ENCODE results near the gene DLG2. TPM values are rescaled to one million over a fixed set of nuclear protein-coding genes. Genes with fewer than 3 reads are reported as not detected.

The DLG2 gene
- total and polyA plus RNA-seq, 12 donors = 1.0 to 14.8 (median 7.4) TPM

GRCh38 chr11:83976086-83976485 lies 1651.1 kb downstream of the DLG2 start:
- H3K27me3 ChIP-seq = no peaks in the 10 kb centered on the region
- H3K27ac ChIP-seq = no peak overlapping the region
- no peak overlapping the region for H3K4me3 ChIP-seq
- H3K4me1 ChIP-seq = peaks cover 0 to 5% (median 0%) of the 10 kb centered on the region in 9 donors
- no peak for TF ChIP-seq CTCF (IDR thresholded peaks at IDR 0.05)
- H3K36me3 ChIP-seq = no peaks in the 10 kb centered on the region
- no peaks in the 10 kb centered on the region for H3K9me3 ChIP-seq
- no peak for DNase-seq
- intact Hi-C loops (cut with DNase I) = no loop called here
- ATAC-seq = no peak

- Histone ChIP-seq H3K27me3 (no peaks in the 10 kb centered on the region), H3K27ac (no peak overlapping the region), H3K9me3 (no peaks in the 10 kb centered on the region), H3K36me3 (no peaks in the 10 kb centered on the region), H3K4me1 (no peaks in the 10 kb centered on the region), H3K4me3 (no peak overlapping the region)
- WGBS, 2 donors = 93 to 95% methylated on average over 1 of the region's 1 CpG
- intact Hi-C loops (cut with DNase I) = no loop called here
- DNase-seq (no peak), ATAC-seq (no peak)
- TF ChIP-seq CTCF (IDR thresholded peaks at IDR 0.05) = no peak
Observed at GRCh38 chr11:83972536-83972935, 1654.6 kb downstream of the DLG2 start.

GRCh38 chr11:83971063-83971462 lies 1656.1 kb downstream of the DLG2 start:
- intact Hi-C loops (cut with DNase I) = no loop called here
- Histone ChIP-seq H3K4me3 (no peak overlapping the region), H3K4me1 (no peaks in the 10 kb centered on the region), H3K36me3 (no peaks in the 10 kb centered on the region), H3K27ac (no peak overlapping the region), H3K9me3 (no peaks in the 10 kb centered on the region), H3K27me3 (no peaks in the 10 kb centered on the region)
- ATAC-seq (no peak), DNase-seq (no peak)
- WGBS, 2 donors = 48 to 52% methylated on average over 1 of the region's 1 CpG
- no peak for TF ChIP-seq CTCF (IDR thresholded peaks at IDR 0.05)

GRCh38 chr11:83970061-83970671 lies 1657.0 kb downstream of the DLG2 start:
- ATAC-seq = no peak
- no peaks in the 10 kb centered on the region for H3K36me3 ChIP-seq
- H3K9me3 ChIP-seq = no peaks in the 10 kb centered on the region
- H3K27me3 ChIP-seq = no peaks in the 10 kb centered on the region
- H3K27ac ChIP-seq = no peak overlapping the region
- TF ChIP-seq CTCF (IDR thresholded peaks at IDR 0.05) = no peak
- no peak for DNase-seq
- WGBS, 2 donors = 70 to 74% methylated on average over 2 of the region's 2 CpGs
- intact Hi-C loops (cut with DNase I) = no loop called here
- no peak overlapping the region for H3K4me3 ChIP-seq
- no peaks in the 10 kb centered on the region for H3K4me1 ChIP-seq

Data from heart right ventricle (tissue), 16 donors.